Duodenal mucosa (tissue), 2 donors: ENCODE results near the gene ZNF358.

ENCODE experiments used
- H3K27ac ChIP-seq: one replicate; pipeline ENCODE4 v1.7.0; 2013; ENCODE audit warnings: low read depth, low read length
- H3K27me3 ChIP-seq, 2 donors: one replicate each; pipeline ENCODE4 v1.7.0; 2013; ENCODE audit warnings: low read length in 2 of 2, control low read depth in 1 of 2; ENCODE audit not compliant: insufficient read depth in 2 of 2, control insufficient read depth in 1 of 2
- H3K36me3 ChIP-seq, 2 donors: one replicate each; pipeline ENCODE4 v1.7.0; 2013; ENCODE audit warnings: low read length in 2 of 2, control low read depth in 1 of 2; ENCODE audit not compliant: insufficient read depth in 2 of 2, control insufficient read depth in 1 of 2
- H3K4me1 ChIP-seq, 2 donors: one replicate each; pipeline ENCODE4 v1.7.0; 2013; ENCODE audit warnings: low read length in 2 of 2, control low read depth in 1 of 2; ENCODE audit not compliant: insufficient read depth in 2 of 2, control insufficient read depth in 1 of 2
- H3K4me3 ChIP-seq, 2 donors: one replicate each; pipeline ENCODE4 v1.7.0; 2013; ENCODE audit warnings: low read length in 2 of 2, low read depth in 1 of 2
- H3K9ac ChIP-seq, 2 donors: one replicate each; pipeline ENCODE4 v1.7.0; 2013; ENCODE audit warnings: low read length in 2 of 2, low read depth in 1 of 2
- H3K9me3 ChIP-seq, 2 donors: one replicate each; pipeline ENCODE4 v1.7.0; 2013; ENCODE audit warnings: low read length in 2 of 2, control low read depth in 1 of 2; ENCODE audit not compliant: control insufficient read depth in 1 of 2

The ZNF358 gene

GRCh38 chr19:7505682-7506384, 10.1 kb upstream of the ZNF358 start:
- peak overlapping the region; percentile 59 to 66 for H3K4me3 ChIP-seq
- H3K4me1 ChIP-seq = peaks cover 9 to 14% of the 10 kb centered on the region in 2 donors
- peak overlapping the region; percentile 20 for H3K27ac ChIP-seq
- H3K9ac ChIP-seq = peak overlapping the region; percentile 47 to 51
- no peaks in the 10 kb centered on the region for H3K36me3 ChIP-seq
- no peaks in the 10 kb centered on the region for H3K9me3 ChIP-seq
- H3K27me3 ChIP-seq = no peaks in the 10 kb centered on the region

GRCh38 chr19:7506385-7507328, 9.2 kb upstream of the ZNF358 start:
- no peak overlapping the region for H3K4me3 ChIP-seq
- H3K9me3 ChIP-seq = no peaks in the 10 kb centered on the region
- H3K4me1 ChIP-seq = peaks cover 9 to 14% of the 10 kb centered on the region in 2 donors

GRCh38 chr19:7507884-7508283, 8.0 kb upstream of the ZNF358 start:
- Histone ChIP-seq H3K27me3 (no peaks in the 10 kb centered on the region), H3K36me3 (no peaks in the 10 kb centered on the region), H3K4me1 (peaks cover 9 to 14% of the 10 kb centered on the region in 2 donors), H3K27ac (no peak overlapping the region), H3K9ac (no peak overlapping the region), H3K9me3 (no peaks in the 10 kb centered on the region), H3K4me3 (no peak overlapping the region)

More at GRCh38 chr19:7506385-7507328, 9.2 kb upstream of the ZNF358 start:
- Histone ChIP-seq H3K9ac (no peak overlapping the region), H3K27me3 (no peaks in the 10 kb centered on the region), H3K36me3 (no peaks in the 10 kb centered on the region), H3K27ac (no peak overlapping the region)

GRCh38 chr19:7509625-7510024, 6.3 kb upstream of the ZNF358 start:
- H3K9me3 ChIP-seq = no peaks in the 10 kb centered on the region
- H3K4me3 ChIP-seq = no peak overlapping the region
- H3K27ac ChIP-seq = no peak overlapping the region
- no peak overlapping the region for H3K9ac ChIP-seq
- H3K4me1 ChIP-seq = peaks cover 9 to 14% of the 10 kb centered on the region in 2 donors
- no peaks in the 10 kb centered on the region for H3K36me3 ChIP-seq
- H3K27me3 ChIP-seq = no peaks in the 10 kb centered on the region

- H3K9me3 ChIP-seq = no peaks in the 10 kb centered on the region
- H3K27ac ChIP-seq = no peak overlapping the region
- peaks cover 13 to 17% of the 10 kb centered on the region in 2 donors for H3K4me1 ChIP-seq
- H3K9ac ChIP-seq = no peak overlapping the region
- H3K4me3 ChIP-seq = no peak overlapping the region
- H3K36me3 ChIP-seq = no peaks in the 10 kb centered on the region
- H3K27me3 ChIP-seq = no peaks in the 10 kb centered on the region
Measured at GRCh38 chr19:7512400-7512851, 3.5 kb upstream of the ZNF358 start.

- no peak overlapping the region for H3K27ac ChIP-seq
- H3K9ac ChIP-seq = no peak overlapping the region
- H3K9me3 ChIP-seq = no peaks in the 10 kb centered on the region
- H3K36me3 ChIP-seq = no peaks in the 10 kb centered on the region
- no peak overlapping the region for H3K4me3 ChIP-seq
- no peaks in the 10 kb centered on the region for H3K27me3 ChIP-seq
- H3K4me1 ChIP-seq = peaks cover 12 to 13% of the 10 kb centered on the region in 2 donors
Measured at GRCh38 chr19:7513809-7514642, 1.9 kb upstream of the ZNF358 start.

GRCh38 chr19:7515110-7515644, 726 bp upstream of the ZNF358 start:
- Histone ChIP-seq H3K4me1 (peaks cover 12 to 13% of the 10 kb centered on the region in 2 donors), H3K9ac (peak overlapping the region in 1 of 2 donors; percentile 39), H3K27ac (peak overlapping the region; percentile 73), H3K9me3 (no peaks in the 10 kb centered on the region), H3K36me3 (no peaks in the 10 kb centered on the region), H3K27me3 (no peaks in the 10 kb centered on the region), H3K4me3 (peak overlapping the region; percentile 55 to 62)

GRCh38 chr19:7516333-7516732, 430 bp downstream of the ZNF358 start:
- peak overlapping the region; percentile 77 to 92 for H3K9ac ChIP-seq
- no peak overlapping the region for H3K27ac ChIP-seq
- H3K36me3 ChIP-seq = no peaks in the 10 kb centered on the region
- H3K4me1 ChIP-seq = peaks cover 12 to 13% of the 10 kb centered on the region in 2 donors
- H3K4me3 ChIP-seq = peak overlapping the region; percentile 75 to 87
- no peaks in the 10 kb centered on the region for H3K27me3 ChIP-seq
- H3K9me3 ChIP-seq = no peaks in the 10 kb centered on the region

- H3K27me3 ChIP-seq = no peaks in the 10 kb centered on the region
- no peak overlapping the region for H3K27ac ChIP-seq
- H3K4me3 ChIP-seq = peak overlapping the region; percentile 75 to 87
- H3K9me3 ChIP-seq = no peaks in the 10 kb centered on the region
- no peaks in the 10 kb centered on the region for H3K36me3 ChIP-seq
- peaks cover 14 to 15% of the 10 kb centered on the region in 2 donors for H3K4me1 ChIP-seq
- H3K9ac ChIP-seq = peak overlapping the region; percentile 77 to 92
Measured at GRCh38 chr19:7516878-7517277, 975 bp downstream of the ZNF358 start.
